ENCODE data around the gene AHCYL2.

- no peak for TF ChIP-seq CTCF (IDR thresholded peaks at IDR 0.05)
- TF ChIP-seq EZH2 (IDR thresholded peaks at IDR 0.05), result no peak
- TF ChIP-seq EZH2phosphoT487 (IDR thresholded peaks at IDR 0.05), result no peak
These were observed 165.5 kb downstream of the AHCYL2 start for GRCh38 chr7:129390314-129390713.
